Ovary (tissue), 9 donors: ENCODE measurements around the gene ADCY6. TPM values are rescaled to one million over a fixed set of nuclear protein-coding genes. Genes with fewer than 3 reads are reported as not detected.
A peak's percentile ranks its signal among the peaks of the same experiment; 100 is the strongest.

Experiments used
- DNase-seq, 5 donors: peaks; one replicate each; pipeline ENCODE4 v3.0.0-alpha.2; 2019 to 2020
- H3K27ac ChIP-seq, 2 donors: fragments of 200-600 bp; one replicate each; pipeline versions ENCODE4 v1.5.1 to v1.8.0; 2019 to 2022
- H3K27me3 ChIP-seq: fragments of 200-600 bp; one replicate; pipeline ENCODE4 v1.8.0; 2022
- H3K36me3 ChIP-seq: fragments of 200-600 bp; sonication (generic); one replicate; pipeline ENCODE4 v1.5.1; 2019
- H3K4me1 ChIP-seq: one replicate; pipeline ENCODE4 v1.8.1; 2013; ENCODE audit warnings: mild to moderate bottlenecking, moderate library complexity; ENCODE audit not compliant: insufficient read depth
- H3K4me3 ChIP-seq: fragments of 200-600 bp; sonication (generic); one replicate; pipeline ENCODE4 v1.5.1; 2017
- H3K9me3 ChIP-seq, 2 donors: fragments of 200-600 bp in 1 of 2; sonication (generic) in 1 of 2; one replicate each; pipeline versions ENCODE4 v1.5.1 to v1.8.1; 2013 to 2019; ENCODE audit warnings: mild to moderate bottlenecking in 1 of 2, moderate library complexity in 1 of 2
- CTCF ChIP-seq, 3 donors: fragments of 450-650 bp in 2 of 3; fragments of 200-600 bp in 1 of 3; IDR thresholded peaks; one replicate each; pipeline versions ENCODE4 v1.5.1 to v1.8.0; 2016 to 2022; ENCODE audit warnings: antibody characterized with exemption in 3 of 3, mild to moderate bottlenecking in 1 of 3
- EP300 ChIP-seq: sonication (generic); formaldehyde crosslinking; IDR thresholded peaks from one replicate; pipeline ENCODE4 v1.6.1; 2017; ENCODE audit warnings: antibody characterized with exemption
- POLR2A ChIP-seq: fragments of 450-650 bp; IDR thresholded peaks from one replicate; pipeline ENCODE4 v1.6.1; 2017; ENCODE audit warnings: antibody characterized with exemption, mild to moderate bottlenecking, moderate library complexity
- WGBS, 3 donors: extraction: QIAGEN DNeasy Blood & Tissue Kit in 1 of 3; methylation state at CpG; one replicate each; pipeline versions ENCODE4 v1.1.5 to v1.1.7; 2013 to 2017; 5-methylcytosine and 5-hydroxymethylcytosine counted together
- intact Hi-C, 4 donors: fragments of 100-400 bp; cut with DNase I; formaldehyde crosslinking; loops; one replicate each; pipeline versions ENCODE4 v1.11.0 to v1.15.1; 2022 to 2023
- polyA plus RNA-seq, 2 donors: library from polyadenylated mRNA; stranded (reverse); fragments of 200-250 nt in 1 of 2; fragments of 350-450 nt in 1 of 2; fragmentation: Illumina TruSeq in 1 of 2; extraction: RNeasy Lipid Tissue Mini Kit (QIAGEN cat#74804) in 1 of 2; gene quantifications; one replicate each; pipeline ENCODE4 v1.2.3, GENCODE V29; 2013 to 2014
- total RNA-seq, 7 donors: library from RNA; depleted of rRNA in 2 of 7; stranded (reverse); fragments of >200 nt in 2 of 7; fragmentation: NEBNext Ultra II Directional in 3 of 7; extraction: Animal tissue kit (Norgen Biotek cat#: 25700) in 3 of 7; gene quantifications; one replicate each; pipeline versions ENCODE4 v1.1.0 to v1.2.4, GENCODE V29; 2016 to 2023
- donor health status: DM: no; HTN: no; CAD: no; lungs with moderate emphysema.
- donor health status: DM: no; HTN: no; CAD: no.
- donor health status: Bipolar disorder and iron deficiency.
- donor health status: DM: yes; HTN: yes; CAD: no.
- donor health status: DM: no; HTN: no; CAD: no.
- donor health status: DM: yes; HTN: yes; CAD: no.

ADCY6 gene
- total and polyA plus RNA-seq, 9 donors, result 14.8 to 83.3 (median 40.6) TPM

- intact Hi-C loops, result no loop called here
- H3K9me3 ChIP-seq, result no peaks in the 10 kb centered on the region
- no peaks in the 10 kb centered on the region for H3K27me3 ChIP-seq
- 0 to 1% (median 1%) methylated on average over 58 to 70 of the region's 70 CpGs for WGBS, 3 donors
- peak; percentile 88 to 94 (median 91) for DNase-seq
- peak overlapping the region; percentile 75 for H3K4me3 ChIP-seq
- H3K4me1 ChIP-seq, result peaks cover 29% of the 10 kb centered on the region
- H3K36me3 ChIP-seq, result no peaks in the 10 kb centered on the region
- peak; percentile 98 to 100 (median 100) for TF ChIP-seq CTCF (IDR thresholded peaks at IDR 0.05)
- no peak for TF ChIP-seq EP300
- TF ChIP-seq POLR2A, result peak; percentile 74
- H3K27ac ChIP-seq, result peak overlapping the region; percentile 90 to 95
These were observed 25.6 kb upstream of the ADCY6 start for GRCh38 chr12:48814262-48815125.

GRCh38 chr12:48813465-48814261 is 24.8 kb upstream of the ADCY6 start:
- whole genome bisulfite sequencing, 3 donors, result 4 to 6% (median 4%) methylated on average over 18 of the region's 18 CpGs

GRCh38 chr12:48812389-48812788 is 23.5 kb upstream of the ADCY6 start:
- peaks cover 26% of the 10 kb centered on the region for H3K4me1 ChIP-seq
- no peak overlapping the region for H3K4me3 ChIP-seq
- intact Hi-C loops, result no loop called here
- WGBS, 3 donors, result 24 to 38% (median 33%) methylated on average over 2 of the region's 2 CpGs
- TF ChIP-seq CTCF (IDR thresholded peaks at IDR 0.05) (no peak), EP300 (no peak), POLR2A (no peak)
- no peak for DNase-seq
- H3K27ac ChIP-seq, result peak overlapping the region; percentile 90 to 95
- no peaks in the 10 kb centered on the region for H3K9me3 ChIP-seq
- H3K36me3 ChIP-seq, result no peaks in the 10 kb centered on the region
- H3K27me3 ChIP-seq, result no peaks in the 10 kb centered on the region

More at GRCh38 chr12:48813465-48814261, 24.8 kb upstream of the ADCY6 start:
- TF ChIP-seq POLR2A (no peak), EP300 (no peak), CTCF (IDR thresholded peaks at IDR 0.05) (no peak)
- peak overlapping the region; percentile 75 for H3K4me3 ChIP-seq
- H3K36me3 ChIP-seq, result no peaks in the 10 kb centered on the region
- peak overlapping the region; percentile 90 to 95 for H3K27ac ChIP-seq
- DNase-seq, result peak; percentile 67 to 70 (median 69)
- peaks cover 29% of the 10 kb centered on the region for H3K4me1 ChIP-seq
- intact Hi-C loops, result no loop called here
- no peaks in the 10 kb centered on the region for H3K9me3 ChIP-seq
- H3K27me3 ChIP-seq, result no peaks in the 10 kb centered on the region

GRCh38 chr12:48811437-48812090 is 22.7 kb upstream of the ADCY6 start:
- Histone ChIP-seq H3K36me3 (no peaks in the 10 kb centered on the region), H3K4me3 (no peak overlapping the region), H3K27me3 (no peaks in the 10 kb centered on the region), H3K4me1 (peaks cover 24% of the 10 kb centered on the region), H3K27ac (peak overlapping the region; percentile 90 to 95), H3K9me3 (no peaks in the 10 kb centered on the region)
- DNase-seq, result no peak
- intact Hi-C loops, result no loop called here
- 36 to 49% (median 40%) methylated on average over 5 of the region's 5 CpGs for WGBS, 3 donors
- TF ChIP-seq CTCF (IDR thresholded peaks at IDR 0.05) (no peak), EP300 (no peak)
